ENCODE results near the gene HOXB1.

Gene HOXB1

GRCh38 chr17:48558831-48559121 lies 28.0 kb upstream of the HOXB1 start:
- no peak for FAIRE-seq
- no peak for DNase-seq (ENCODE audit: insufficient read length)
- no peak for TF ChIP-seq TAF1 (IDR thresholded peaks at IDR 0.05; ENCODE audit: borderline replicate concordance, low read depth, low read length)
- no peak for TF ChIP-seq POLR2A (IDR thresholded peaks at IDR 0.05; ENCODE audit: low read depth, low read length)
- TF ChIP-seq POLR2AphosphoS5 (IDR thresholded peaks at IDR 0.05; ENCODE audit: low read depth, low read length), result no peak

DNA sequence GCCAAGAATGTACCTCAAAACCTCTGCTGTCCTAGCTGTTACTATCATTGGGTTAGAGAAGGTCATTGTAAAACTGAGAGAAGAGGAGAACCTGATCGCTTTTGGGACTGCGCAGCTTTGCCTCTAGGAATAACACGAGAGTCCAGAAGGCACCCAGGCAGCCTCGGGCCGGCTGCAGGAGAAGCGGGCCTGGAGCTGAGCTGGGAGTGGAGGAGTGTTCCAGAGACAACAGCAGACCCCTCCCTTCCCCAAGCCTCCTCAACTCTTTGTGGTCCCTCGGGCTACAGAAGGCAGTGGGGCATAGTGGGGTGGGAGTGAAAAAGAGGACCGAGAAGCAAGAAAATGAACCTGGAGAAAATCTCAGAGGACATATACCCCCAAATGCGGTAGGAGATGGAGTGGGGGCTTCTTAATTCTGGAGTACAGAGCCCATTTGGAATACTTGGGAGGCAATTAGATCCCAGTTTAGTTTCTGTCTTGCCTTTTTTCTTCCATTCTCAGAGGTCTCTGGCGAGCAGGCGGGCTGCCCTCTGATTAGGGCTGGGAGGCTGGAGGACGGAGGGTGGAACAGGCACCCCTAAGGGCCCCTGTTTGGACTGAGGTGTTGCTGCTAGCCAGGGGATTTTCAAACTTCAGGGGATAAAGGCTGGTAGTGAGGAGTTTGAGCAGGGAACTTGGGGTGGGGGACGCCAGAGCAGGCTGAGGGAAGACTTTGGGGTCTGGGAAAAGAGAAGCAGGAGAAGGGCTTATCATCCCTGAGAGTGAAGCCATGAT lies 27.4 kb upstream of the HOXB1 start:
- FAIRE-seq, result no peak
- no peak for DNase-seq (ENCODE audit: insufficient read length)
- TF ChIP-seq POLR2A (IDR thresholded peaks at IDR 0.05; ENCODE audit: low read depth, low read length) (no peak), TAF1 (IDR thresholded peaks at IDR 0.05; ENCODE audit: borderline replicate concordance, low read depth, low read length) (no peak), POLR2AphosphoS5 (IDR thresholded peaks at IDR 0.05; ENCODE audit: low read depth, low read length) (no peak)

DNA sequence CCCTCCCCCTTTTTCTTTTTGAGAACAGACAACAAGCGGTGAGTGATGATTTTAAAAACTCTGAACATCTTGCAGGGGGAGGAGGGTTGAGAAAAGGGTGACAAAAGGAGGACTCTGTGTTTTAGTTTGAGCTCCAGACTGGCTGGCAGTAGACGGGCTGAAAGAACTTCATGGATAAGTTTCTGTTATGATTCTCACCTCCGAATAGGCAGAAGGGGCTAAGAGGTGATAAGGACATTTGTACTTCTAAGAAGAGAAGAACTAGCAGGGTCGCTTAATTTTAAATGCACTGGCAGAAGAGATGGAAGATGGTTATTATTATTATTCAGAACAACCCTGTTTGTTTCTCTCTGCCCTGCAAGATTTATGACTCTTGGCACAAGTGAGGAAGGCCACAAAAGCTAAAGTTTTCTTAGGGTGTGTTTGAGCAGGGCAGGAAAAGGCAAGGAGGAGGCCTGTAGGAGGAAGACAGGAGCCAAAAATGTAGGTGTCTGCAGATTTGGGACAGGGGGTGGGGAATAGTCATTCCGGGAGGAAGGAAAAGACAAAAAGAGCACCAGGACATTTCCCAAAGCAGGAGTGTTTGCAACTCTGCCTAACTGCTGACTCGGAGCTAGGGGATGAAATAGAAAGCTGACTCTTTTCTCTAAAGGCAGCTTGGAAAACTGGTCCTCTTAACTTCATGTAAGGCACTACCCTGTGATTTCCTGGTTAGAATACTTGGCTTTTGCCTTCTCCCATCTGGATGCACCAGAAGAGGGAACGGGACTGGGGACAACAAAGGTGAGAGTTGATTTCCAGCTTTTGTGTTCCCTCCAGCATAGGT lies 26.0 kb upstream of the HOXB1 start:
- DNase-seq (ENCODE audit: insufficient read length) (no peak), FAIRE-seq (no peak)
- TF ChIP-seq TAF1 (IDR thresholded peaks at IDR 0.05; ENCODE audit: borderline replicate concordance, low read depth, low read length) (no peak), POLR2A (IDR thresholded peaks at IDR 0.05; ENCODE audit: low read depth, low read length) (no peak), POLR2AphosphoS5 (IDR thresholded peaks at IDR 0.05; ENCODE audit: low read depth, low read length) (no peak)

DNA sequence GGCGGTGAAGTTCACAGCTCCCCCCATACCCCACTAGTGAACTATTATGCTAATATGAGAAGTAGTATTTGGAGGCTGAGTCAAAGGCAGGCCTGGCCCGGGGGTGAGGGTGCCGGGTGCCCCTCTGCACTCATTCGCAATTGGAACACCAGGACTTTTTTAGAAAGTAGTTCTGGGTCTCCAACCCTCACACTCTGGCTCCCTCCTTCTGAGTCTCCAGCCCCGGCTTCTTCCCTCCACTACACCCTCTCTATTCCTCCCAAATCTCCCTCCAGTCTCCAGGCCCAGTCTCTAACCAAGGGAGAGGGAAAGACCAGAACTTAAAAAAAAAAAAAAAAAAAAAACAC lies 25.4 kb upstream of the HOXB1 start:
- DNase-seq (ENCODE audit: insufficient read length), result no peak
- TF ChIP-seq TAF1 (IDR thresholded peaks at IDR 0.05; ENCODE audit: borderline replicate concordance, low read depth, low read length) (no peak), POLR2AphosphoS5 (IDR thresholded peaks at IDR 0.05; ENCODE audit: low read depth, low read length) (no peak), POLR2A (IDR thresholded peaks at IDR 0.05; ENCODE audit: low read depth, low read length) (no peak)
- no peak for FAIRE-seq

DNA sequence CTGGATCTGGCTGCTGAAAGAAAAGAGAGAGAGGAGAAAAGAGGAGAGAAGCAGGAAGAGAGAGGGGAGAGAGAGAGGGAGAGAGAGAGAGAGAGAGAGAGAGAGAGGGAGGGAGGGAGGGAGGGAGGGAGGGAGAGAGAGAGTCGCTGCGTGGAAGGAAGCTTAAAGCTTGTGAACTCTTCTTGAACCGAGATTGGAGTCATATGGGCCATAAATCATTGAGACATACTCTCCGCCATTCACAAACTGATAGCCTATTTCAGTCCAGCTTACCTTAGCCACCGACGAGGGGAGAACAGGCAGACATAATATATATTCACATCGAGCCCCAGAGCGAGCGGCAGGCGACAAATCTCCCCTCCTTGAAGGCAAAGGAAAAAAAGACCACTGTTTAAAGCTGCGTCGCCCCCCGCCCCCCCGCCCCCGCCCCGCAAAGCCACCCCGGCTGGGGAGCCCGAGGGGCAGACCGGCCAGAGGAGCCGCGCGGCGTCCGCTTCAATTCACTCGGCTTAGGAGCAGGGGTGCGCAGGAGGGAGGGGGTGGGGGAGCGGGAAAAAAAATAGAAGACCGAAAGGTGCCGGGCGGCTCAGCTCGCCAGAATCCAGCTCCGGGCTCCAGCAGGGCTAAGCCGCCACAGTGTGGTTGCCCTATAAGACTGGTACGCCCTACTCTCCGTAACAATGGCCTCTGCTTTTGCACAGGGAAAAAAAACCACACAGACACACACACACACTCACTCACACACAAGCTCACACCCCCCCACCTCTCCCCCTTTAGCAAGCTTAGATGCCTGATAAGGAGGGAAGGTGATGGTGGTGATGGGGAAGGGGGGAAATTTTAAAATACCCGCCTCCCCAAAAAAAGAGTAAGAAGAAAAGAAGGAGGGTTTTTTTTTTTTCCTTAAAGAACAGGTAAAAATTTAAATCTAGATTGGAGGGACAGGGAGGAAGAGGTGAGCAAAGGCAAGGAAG lies 24.7 kb upstream of the HOXB1 start:
- FAIRE-seq, result no peak
- DNase-seq (ENCODE audit: insufficient read length), result no peak
- no peak for TF ChIP-seq POLR2A (IDR thresholded peaks at IDR 0.05; ENCODE audit: low read depth, low read length)
- no peak for TF ChIP-seq TAF1 (IDR thresholded peaks at IDR 0.05; ENCODE audit: borderline replicate concordance, low read depth, low read length)
- TF ChIP-seq POLR2AphosphoS5 (IDR thresholded peaks at IDR 0.05; ENCODE audit: low read depth, low read length), result no peak

GRCh38 chr17:48554412-48555257 lies 23.8 kb upstream of the HOXB1 start:
- FAIRE-seq (no peak), DNase-seq (ENCODE audit: insufficient read length) (no peak)
- TF ChIP-seq TAF1 (IDR thresholded peaks at IDR 0.05; ENCODE audit: borderline replicate concordance, low read depth, low read length) (no peak), POLR2AphosphoS5 (IDR thresholded peaks at IDR 0.05; ENCODE audit: low read depth, low read length) (no peak), POLR2A (IDR thresholded peaks at IDR 0.05; ENCODE audit: low read depth, low read length) (no peak)

DNA sequence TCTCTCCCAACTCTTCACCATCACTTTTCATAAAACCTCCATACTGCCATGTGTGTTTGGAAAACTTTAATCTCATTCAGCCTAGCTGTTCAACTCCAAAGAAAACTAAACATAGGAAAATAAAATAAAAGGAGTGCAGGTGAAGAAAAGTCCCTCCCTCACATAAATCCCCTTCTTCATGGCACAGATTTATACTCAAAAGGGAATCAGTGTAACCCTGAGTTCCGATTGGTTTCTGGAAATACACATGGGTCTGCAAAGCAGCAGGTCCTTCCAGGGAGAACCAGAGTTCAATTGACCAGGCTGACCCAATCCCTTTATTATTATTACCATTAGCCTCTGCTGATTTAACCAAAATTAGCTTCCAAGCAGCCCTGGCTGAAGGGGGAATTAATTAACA lies 23.0 kb upstream of the HOXB1 start:
- DNase-seq (ENCODE audit: insufficient read length) (no peak), FAIRE-seq (no peak)
- TF ChIP-seq POLR2A (IDR thresholded peaks at IDR 0.05; ENCODE audit: low read depth, low read length) (no peak), POLR2AphosphoS5 (IDR thresholded peaks at IDR 0.05; ENCODE audit: low read depth, low read length) (no peak), TAF1 (IDR thresholded peaks at IDR 0.05; ENCODE audit: borderline replicate concordance, low read depth, low read length) (no peak)

GRCh38 chr17:48553190-48553547 lies 22.4 kb upstream of the HOXB1 start:
- TF ChIP-seq TAF1 (IDR thresholded peaks at IDR 0.05; ENCODE audit: borderline replicate concordance, low read depth, low read length) (no peak), POLR2A (IDR thresholded peaks at IDR 0.05; ENCODE audit: low read depth, low read length) (no peak), POLR2AphosphoS5 (IDR thresholded peaks at IDR 0.05; ENCODE audit: low read depth, low read length) (no peak)
- no peak for DNase-seq (ENCODE audit: insufficient read length)

GRCh38 chr17:48552466-48553189 lies 21.8 kb upstream of the HOXB1 start:
- FAIRE-seq (no peak), DNase-seq (ENCODE audit: insufficient read length) (no peak)
- no peak for TF ChIP-seq TAF1 (IDR thresholded peaks at IDR 0.05; ENCODE audit: borderline replicate concordance, low read depth, low read length)
- no peak for TF ChIP-seq POLR2AphosphoS5 (IDR thresholded peaks at IDR 0.05; ENCODE audit: low read depth, low read length)
- no peak for TF ChIP-seq POLR2A (IDR thresholded peaks at IDR 0.05; ENCODE audit: low read depth, low read length)

More at GRCh38 chr17:48553190-48553547, 22.4 kb upstream of the HOXB1 start:
- no peak for FAIRE-seq

Measured in GM12892 (cell line).